GM19324 (cell line): Measurements from ENCODE around the gene TSHZ3.

Experiments
- ATAC-seq: cut with Tn5 transposase; IDR thresholded peaks from one replicate; pipeline ENCODE4 v1.9.1; 2021; ENCODE audit warnings: mild to moderate bottlenecking, moderate library complexity; ENCODE audit not compliant: unreplicated experiment, low FRiP score

Gene TSHZ3

GRCh38 chr19:31349160-31349881, at the start of gene TSHZ3:
Gene TSHZ3 (minus strand): TSS chr19:31349436. CDS start chr19:31349219, 217 bp downstream.
- no peak for ATAC-seq

- no peak for ATAC-seq
Measured at GRCh38 chr19:31397308-31397707, 48.1 kb upstream of the TSHZ3 start.

GRCh38 chr19:31392464-31392863, 43.2 kb upstream of the TSHZ3 start:
- no peak for ATAC-seq

GRCh38 chr19:31391518-31391917, 42.3 kb upstream of the TSHZ3 start:
- ATAC-seq = no peak

- ATAC-seq = no peak
Measured at GRCh38 chr19:31390711-31391110, 41.5 kb upstream of the TSHZ3 start.

GRCh38 chr19:31389874-31390273, 40.6 kb upstream of the TSHZ3 start:
- ATAC-seq = no peak

- no peak for ATAC-seq
Measured at GRCh38 chr19:31387717-31388301, 38.6 kb upstream of the TSHZ3 start.

- ATAC-seq = no peak
Measured at GRCh38 chr19:31386806-31387205, 37.6 kb upstream of the TSHZ3 start.

- ATAC-seq = no peak
Measured at GRCh38 chr19:31385744-31386143, 36.5 kb upstream of the TSHZ3 start.

- no peak for ATAC-seq
Measured at GRCh38 chr19:31383553-31383952, 34.3 kb upstream of the TSHZ3 start.

- no peak for ATAC-seq
Measured at GRCh38 chr19:31380854-31381253, 31.6 kb upstream of the TSHZ3 start.

- ATAC-seq = no peak
Measured at GRCh38 chr19:31378404-31378803, 29.2 kb upstream of the TSHZ3 start.

- no peak for ATAC-seq
Measured at GRCh38 chr19:31377736-31378135, 28.5 kb upstream of the TSHZ3 start.

GRCh38 chr19:31372246-31372781, 23.1 kb upstream of the TSHZ3 start:
- ATAC-seq = no peak

- no peak for ATAC-seq
Measured at GRCh38 chr19:31370216-31370615, 21.0 kb upstream of the TSHZ3 start.

GRCh38 chr19:31364963-31365362, 15.7 kb upstream of the TSHZ3 start:
- no peak for ATAC-seq

- ATAC-seq = no peak
Measured at GRCh38 chr19:31361728-31362127, 12.5 kb upstream of the TSHZ3 start.

GRCh38 chr19:31357315-31357673, 8.1 kb upstream of the TSHZ3 start:
- ATAC-seq = no peak

GRCh38 chr19:31356587-31357314, 7.5 kb upstream of the TSHZ3 start:
- ATAC-seq = no peak

GRCh38 chr19:31355665-31356289, 6.5 kb upstream of the TSHZ3 start:
- no peak for ATAC-seq
